ENCODE measurements around the gene FASN.

The FASN gene

GRCh38 chr17:82062984-82063368 lies 35.1 kb downstream of the FASN start:
- FAIRE-seq (no peak), DNase-seq (ENCODE audit: insufficient read length) (no peak)
- no peak for TF ChIP-seq POLR2AphosphoS5 (IDR thresholded peaks at IDR 0.05; ENCODE audit: low read depth, low read length)
- no peak for TF ChIP-seq TAF1 (IDR thresholded peaks at IDR 0.05; ENCODE audit: borderline replicate concordance, low read depth, low read length)
- no peak for TF ChIP-seq POLR2A (IDR thresholded peaks at IDR 0.05; ENCODE audit: low read depth, low read length)

GRCh38 chr17:82062076-82062983 lies 35.7 kb downstream of the FASN start:
- no peak for TF ChIP-seq POLR2AphosphoS5 (IDR thresholded peaks at IDR 0.05; ENCODE audit: low read depth, low read length)
- TF ChIP-seq POLR2A (IDR thresholded peaks at IDR 0.05; ENCODE audit: low read depth, low read length), result 0 out of 2 replicates have a peak, but pooled peaks have one; percentile 21
- no peak for DNase-seq (ENCODE audit: insufficient read length)
- no peak for FAIRE-seq

GRCh38 chr17:82061047-82061925 lies 36.8 kb downstream of the FASN start:
- TF ChIP-seq POLR2A (IDR thresholded peaks at IDR 0.05; ENCODE audit: low read depth, low read length), result peak; percentile 13; the same call in 1 of the 2 replicates
- TF ChIP-seq POLR2AphosphoS5 (IDR thresholded peaks at IDR 0.05; ENCODE audit: low read depth, low read length), result no peak
- no peak for FAIRE-seq
- DNase-seq (ENCODE audit: insufficient read length), result no peak

- TF ChIP-seq TAF1 (IDR thresholded peaks at IDR 0.05; ENCODE audit: borderline replicate concordance, low read depth, low read length), result no peak
- no peak; the same call in 1 of the 2 replicates for TF ChIP-seq POLR2A (IDR thresholded peaks at IDR 0.05; ENCODE audit: low read depth, low read length)
- TF ChIP-seq POLR2AphosphoS5 (IDR thresholded peaks at IDR 0.05; ENCODE audit: low read depth, low read length), result no peak
- FAIRE-seq, result no peak
- no peak for DNase-seq (ENCODE audit: insufficient read length)
These were observed 37.4 kb downstream of the FASN start for GRCh38 chr17:82060614-82061013.

GRCh38 chr17:82060001-82060380 lies 38.0 kb downstream of the FASN start:
- FAIRE-seq (no peak), DNase-seq (ENCODE audit: insufficient read length) (no peak)
- TF ChIP-seq POLR2AphosphoS5 (IDR thresholded peaks at IDR 0.05; ENCODE audit: low read depth, low read length) (no peak), TAF1 (IDR thresholded peaks at IDR 0.05; ENCODE audit: borderline replicate concordance, low read depth, low read length) (no peak), POLR2A (IDR thresholded peaks at IDR 0.05; ENCODE audit: low read depth, low read length) (no peak)

GRCh38 chr17:82059272-82060000 lies 38.6 kb downstream of the FASN start:
- DNase-seq (ENCODE audit: insufficient read length), result no peak
- no peak; the same call in 1 of the 2 replicates for TF ChIP-seq POLR2AphosphoS5 (IDR thresholded peaks at IDR 0.05; ENCODE audit: low read depth, low read length)
- TF ChIP-seq POLR2A (IDR thresholded peaks at IDR 0.05; ENCODE audit: low read depth, low read length), result 0 out of 2 replicates have a peak, but pooled peaks have one; percentile 12
- no peak for TF ChIP-seq TAF1 (IDR thresholded peaks at IDR 0.05; ENCODE audit: borderline replicate concordance, low read depth, low read length)
- FAIRE-seq, result no peak

GRCh38 chr17:82058855-82059249 lies 39.2 kb downstream of the FASN start:
- DNase-seq (ENCODE audit: insufficient read length), result no peak

GRCh38 chr17:82058230-82058854 lies 39.7 kb downstream of the FASN start:
- no peak for TF ChIP-seq POLR2A (IDR thresholded peaks at IDR 0.05; ENCODE audit: low read depth, low read length)
- no peak for TF ChIP-seq POLR2AphosphoS5 (IDR thresholded peaks at IDR 0.05; ENCODE audit: low read depth, low read length)
- no peak for TF ChIP-seq TAF1 (IDR thresholded peaks at IDR 0.05; ENCODE audit: borderline replicate concordance, low read depth, low read length)
- no peak for FAIRE-seq

More at GRCh38 chr17:82058855-82059249, 39.2 kb downstream of the FASN start:
- no peak for FAIRE-seq
- TF ChIP-seq POLR2A (IDR thresholded peaks at IDR 0.05; ENCODE audit: low read depth, low read length) (peak; percentile 17; the same call in 1 of the 2 replicates), POLR2AphosphoS5 (IDR thresholded peaks at IDR 0.05; ENCODE audit: low read depth, low read length) (no peak)

GRCh38 chr17:82056729-82057621 lies 41.1 kb downstream of the FASN start:
- FAIRE-seq, result no peak
- no peak for DNase-seq (ENCODE audit: insufficient read length)
- TF ChIP-seq POLR2A (IDR thresholded peaks at IDR 0.05; ENCODE audit: low read depth, low read length) (no peak), TAF1 (IDR thresholded peaks at IDR 0.05; ENCODE audit: borderline replicate concordance, low read depth, low read length) (no peak), POLR2AphosphoS5 (IDR thresholded peaks at IDR 0.05; ENCODE audit: low read depth, low read length) (peak; percentile 26; the same call in 1 of the 2 replicates)

More at GRCh38 chr17:82058230-82058854, 39.7 kb downstream of the FASN start:
- DNase-seq (ENCODE audit: insufficient read length), result no peak

All from GM12892 (cell line).